ENCODE data around the gene PEAR1. TPM values are rescaled to one million over a fixed set of nuclear protein-coding genes. Genes with fewer than 3 reads are reported as not detected.
A peak's percentile ranks its signal among the peaks of the same experiment; 100 is the strongest.

Gene PEAR1
- total RNA-seq, 2 donors from 2014 or later, result 7.9 to 12.5 TPM

GRCh38 chr1:156846643-156847042 lies 46.9 kb upstream of the PEAR1 start:
- Histone ChIP-seq H3K27me3 (peaks cover 0 to 5% of the 10 kb centered on the region in 2 donors), H3K27ac (no peak overlapping the region), H3K4me1 (peaks cover 0 to 18% of the 10 kb centered on the region in 2 donors), H3K36me3 (no peaks in the 10 kb centered on the region), H3K9me3 (no peaks in the 10 kb centered on the region), H3K4me3 (no peak overlapping the region)
- no peak for DNase-seq (ENCODE audit: low spot score)
- no peak for TF ChIP-seq CTCF (IDR thresholded peaks at IDR 0.05)

GRCh38 chr1:156847591-156848460 lies 45.7 kb upstream of the PEAR1 start:
- Histone ChIP-seq H3K36me3 (no peaks in the 10 kb centered on the region), H3K4me1 (peaks cover 0 to 30% of the 10 kb centered on the region in 2 donors), H3K27ac (no peak overlapping the region), H3K27me3 (peaks cover 0 to 5% of the 10 kb centered on the region in 2 donors), H3K4me3 (no peak overlapping the region), H3K9me3 (no peaks in the 10 kb centered on the region)
- no peak for DNase-seq (ENCODE audit: low spot score)
- TF ChIP-seq CTCF (IDR thresholded peaks at IDR 0.05), result no peak

- TF ChIP-seq CTCF (IDR thresholded peaks at IDR 0.05), result no peak
- no peak for DNase-seq (ENCODE audit: low spot score)
- H3K27ac ChIP-seq, result no peak overlapping the region
- H3K4me1 ChIP-seq, result peaks cover 0 to 32% of the 10 kb centered on the region in 2 donors
- no peaks in the 10 kb centered on the region for H3K9me3 ChIP-seq
- H3K27me3 ChIP-seq, result peaks cover 0 to 5% of the 10 kb centered on the region in 2 donors
- no peaks in the 10 kb centered on the region for H3K36me3 ChIP-seq
- H3K4me3 ChIP-seq, result no peak overlapping the region
Observed at GRCh38 chr1:156848461-156849150, 44.9 kb upstream of the PEAR1 start.

- no peaks in the 10 kb centered on the region for H3K36me3 ChIP-seq
- no peak for DNase-seq (ENCODE audit: low spot score)
- H3K27ac ChIP-seq, result no peak overlapping the region
- H3K4me1 ChIP-seq, result peaks cover 0 to 32% of the 10 kb centered on the region in 2 donors
- H3K4me3 ChIP-seq, result no peak overlapping the region
- H3K27me3 ChIP-seq, result peaks cover 0 to 5% of the 10 kb centered on the region in 2 donors
- TF ChIP-seq CTCF (IDR thresholded peaks at IDR 0.05), result no peak
- H3K9me3 ChIP-seq, result no peaks in the 10 kb centered on the region
Observed at GRCh38 chr1:156849151-156849496, 44.4 kb upstream of the PEAR1 start.

- TF ChIP-seq CTCF (IDR thresholded peaks at IDR 0.05), result no peak
- no peak for DNase-seq (ENCODE audit: low spot score)
- peak overlapping the region in 1 of 2 donors; percentile 15 for H3K27ac ChIP-seq
Observed at GRCh38 chr1:156851779-156852417, 41.6 kb upstream of the PEAR1 start.

More at GRCh38 chr1:156851779-156852417, 41.6 kb upstream of the PEAR1 start:
- Histone ChIP-seq H3K4me1 (peaks cover 0 to 22% of the 10 kb centered on the region in 2 donors), H3K9me3 (no peaks in the 10 kb centered on the region), H3K27me3 (no peaks in the 10 kb centered on the region), H3K4me3 (no peak overlapping the region), H3K36me3 (no peaks in the 10 kb centered on the region)
